GM12865 (cell line): Measurements from ENCODE around the gene PDSS2.

Source experiments
- DNase-seq: peaks from one replicate; pipeline ENCODE4 v3.0.0; 2010; ENCODE audit warnings: low read depth
- H3K4me3 ChIP-seq: 2 replicates; pipeline ENCODE4 v1.5.1; 2011; ENCODE audit warnings: mild to moderate bottlenecking, low read depth, low read length, control low read depth
- CTCF ChIP-seq: IDR thresholded peaks from 2 replicates; pipeline ENCODE4 v1.5.1; 2011; ENCODE audit warnings: low read length, control low read depth, low read depth, inconsistent platforms; ENCODE audit not compliant: insufficient read depth; ENCODE audit errors: missing control alignments

Gene PDSS2

GRCh38 chr6:107125771-107126170 lies 333.6 kb downstream of the PDSS2 start:
- DNase-seq = no peak
- H3K4me3 ChIP-seq = no peak overlapping the region
- TF ChIP-seq CTCF = no peak

- no peak for TF ChIP-seq CTCF
- DNase-seq = peak; percentile 60
- H3K4me3 ChIP-seq = no peak overlapping the region
Observed at GRCh38 chr6:107124934-107125348, 334.4 kb downstream of the PDSS2 start.

GRCh38 chr6:107123501-107123900 lies 335.9 kb downstream of the PDSS2 start:
- no peak for TF ChIP-seq CTCF
- H3K4me3 ChIP-seq = no peak overlapping the region
- DNase-seq = no peak

GRCh38 chr6:107122748-107123147 lies 336.6 kb downstream of the PDSS2 start:
- no peak for TF ChIP-seq CTCF
- no peak overlapping the region for H3K4me3 ChIP-seq
- DNase-seq = no peak

- H3K4me3 ChIP-seq = no peak overlapping the region
- no peak for TF ChIP-seq CTCF
- DNase-seq = no peak
Observed at GRCh38 chr6:107121964-107122495, 337.3 kb downstream of the PDSS2 start.

GRCh38 chr6:107121266-107121665 lies 338.1 kb downstream of the PDSS2 start:
- DNase-seq = no peak
- H3K4me3 ChIP-seq = no peak overlapping the region
- TF ChIP-seq CTCF = no peak

GRCh38 chr6:107120404-107120803 lies 339.0 kb downstream of the PDSS2 start:
- H3K4me3 ChIP-seq = no peak overlapping the region
- TF ChIP-seq CTCF = no peak
- DNase-seq = no peak
